Stimulated activated naive CD8-positive, alpha-beta T cell treated with anti-CD3 and anti-CD28 coated beads, Interleukin-15, Interleukin-2, amounts not matched to agents 100 ng/mL and 50 ng/mL, for 24 hours (primary cell): Measurements from ENCODE around the gene BGN.

Source experiments
- H3K27ac Mint-ChIP-seq: one replicate; pipeline ENCODE4 v1.8.0; 2021; ENCODE audit warnings: mild to moderate bottlenecking, mixed read lengths
- H3K27me3 Mint-ChIP-seq: one replicate; pipeline ENCODE4 v1.8.0; 2021; ENCODE audit warnings: mixed read lengths
- H3K36me3 Mint-ChIP-seq: one replicate; pipeline ENCODE4 v1.8.0; 2021; ENCODE audit warnings: low read depth, mixed read lengths
- H3K4me1 Mint-ChIP-seq: one replicate; pipeline ENCODE4 v1.8.0; 2021; ENCODE audit warnings: low read depth, mixed read lengths
- H3K4me3 Mint-ChIP-seq: one replicate; pipeline ENCODE4 v1.8.0; 2021; ENCODE audit warnings: mild to moderate bottlenecking, mixed read lengths
- H3K9me3 Mint-ChIP-seq: one replicate; pipeline ENCODE4 v1.8.0; 2021; ENCODE audit warnings: mixed read lengths

BGN gene

GRCh38 chrX:153486171-153486570, 8.6 kb upstream of the BGN start:
- H3K27ac Mint-ChIP-seq: no peak overlapping the region
- H3K4me1 Mint-ChIP-seq: no peaks in the 10 kb centered on the region
- H3K36me3 Mint-ChIP-seq: no peaks in the 10 kb centered on the region
- no peaks in the 10 kb centered on the region for H3K27me3 Mint-ChIP-seq
- H3K4me3 Mint-ChIP-seq: no peak overlapping the region
- H3K9me3 Mint-ChIP-seq: no peaks in the 10 kb centered on the region

- Mint-ChIP-seq H3K27me3 (no peaks in the 10 kb centered on the region), H3K27ac (no peak overlapping the region), H3K4me3 (no peak overlapping the region), H3K9me3 (no peaks in the 10 kb centered on the region), H3K36me3 (no peaks in the 10 kb centered on the region), H3K4me1 (no peaks in the 10 kb centered on the region)
Measured at GRCh38 chrX:153487590-153488071, 7.1 kb upstream of the BGN start.

- no peaks in the 10 kb centered on the region for H3K27me3 Mint-ChIP-seq
- no peak overlapping the region for H3K4me3 Mint-ChIP-seq
- H3K4me1 Mint-ChIP-seq: no peaks in the 10 kb centered on the region
- no peak overlapping the region for H3K27ac Mint-ChIP-seq
- no peaks in the 10 kb centered on the region for H3K9me3 Mint-ChIP-seq
- H3K36me3 Mint-ChIP-seq: no peaks in the 10 kb centered on the region
Measured at GRCh38 chrX:153488231-153488914, 6.4 kb upstream of the BGN start.

DNA sequence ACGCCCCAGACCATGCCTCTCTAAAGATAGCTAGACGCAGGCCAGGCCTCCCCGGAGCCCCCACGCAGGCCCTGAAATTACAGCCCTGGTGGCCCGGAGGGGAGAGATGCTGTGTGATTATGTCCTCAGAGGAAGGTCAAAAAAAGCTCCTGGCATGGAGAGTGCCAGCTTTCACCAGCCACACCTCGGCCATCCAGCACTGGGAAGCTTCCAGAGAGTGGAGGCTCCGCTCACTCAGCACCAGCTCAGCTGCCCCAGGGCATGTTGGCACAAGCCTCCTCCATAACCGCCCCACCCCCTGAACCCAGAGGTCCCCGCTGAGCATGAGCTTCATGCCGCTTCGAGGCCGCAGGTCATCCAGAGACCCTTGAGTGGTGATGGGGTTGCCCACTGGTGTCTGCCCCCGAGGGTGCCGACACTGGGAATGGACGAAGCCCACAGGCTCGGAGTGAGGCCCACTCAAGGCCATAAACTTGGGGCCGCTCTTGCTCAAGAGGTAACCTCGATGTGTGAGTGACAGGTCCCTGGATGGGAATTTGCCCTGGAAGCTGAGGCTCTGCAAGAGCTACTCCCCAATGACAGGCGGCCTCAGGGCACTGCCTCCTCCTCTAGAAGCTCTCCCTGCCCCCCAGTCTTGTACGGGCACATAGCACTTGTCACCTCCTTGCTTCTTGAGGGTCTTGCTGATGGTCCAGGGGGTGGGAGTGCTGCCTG, 4.4 kb upstream of the BGN start:
- Mint-ChIP-seq H3K9me3 (no peaks in the 10 kb centered on the region), H3K4me3 (no peak overlapping the region), H3K4me1 (no peaks in the 10 kb centered on the region), H3K27ac (no peak overlapping the region), H3K27me3 (no peaks in the 10 kb centered on the region), H3K36me3 (no peaks in the 10 kb centered on the region)

GRCh38 chrX:153491351-153491914, 3.3 kb upstream of the BGN start:
- H3K4me1 Mint-ChIP-seq: no peaks in the 10 kb centered on the region
- no peaks in the 10 kb centered on the region for H3K9me3 Mint-ChIP-seq
- H3K36me3 Mint-ChIP-seq: no peaks in the 10 kb centered on the region
- H3K27me3 Mint-ChIP-seq: no peaks in the 10 kb centered on the region
- no peak overlapping the region for H3K4me3 Mint-ChIP-seq
- H3K27ac Mint-ChIP-seq: no peak overlapping the region

DNA sequence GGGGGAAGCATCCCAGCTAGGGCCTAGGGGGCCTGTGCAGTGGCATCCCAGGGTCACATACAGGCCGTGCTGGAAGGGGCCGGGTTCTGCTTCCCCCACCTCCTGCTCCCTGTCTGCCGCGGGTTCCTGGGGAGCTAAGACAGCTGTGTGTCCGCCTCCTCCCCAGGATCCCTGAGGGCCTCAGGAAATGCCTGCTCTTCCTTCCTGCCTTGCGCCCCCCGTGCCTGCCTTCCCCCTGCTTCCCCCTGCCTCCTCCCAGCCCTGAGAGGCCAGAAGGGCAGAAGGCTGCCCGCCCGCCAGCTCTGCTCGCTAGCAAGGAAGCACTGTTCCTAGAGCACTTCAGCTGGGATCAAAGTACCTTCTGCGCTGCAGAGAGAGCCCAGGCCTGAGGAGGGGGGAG, 2.9 kb upstream of the BGN start:
- Mint-ChIP-seq H3K27ac (no peak overlapping the region), H3K36me3 (no peaks in the 10 kb centered on the region), H3K27me3 (no peaks in the 10 kb centered on the region), H3K9me3 (no peaks in the 10 kb centered on the region), H3K4me1 (no peaks in the 10 kb centered on the region), H3K4me3 (no peak overlapping the region)

- no peak overlapping the region for H3K4me3 Mint-ChIP-seq
- H3K36me3 Mint-ChIP-seq: no peaks in the 10 kb centered on the region
- H3K9me3 Mint-ChIP-seq: no peaks in the 10 kb centered on the region
Measured at GRCh38 chrX:153492543-153492942, 2.2 kb upstream of the BGN start.

GRCh38 chrX:153493085-153493484, 1.7 kb upstream of the BGN start:
- no peaks in the 10 kb centered on the region for H3K27me3 Mint-ChIP-seq
- no peak overlapping the region for H3K27ac Mint-ChIP-seq
- no peak overlapping the region for H3K4me3 Mint-ChIP-seq

More at GRCh38 chrX:153492543-153492942, 2.2 kb upstream of the BGN start:
- Mint-ChIP-seq H3K4me1 (no peaks in the 10 kb centered on the region), H3K27me3 (no peaks in the 10 kb centered on the region), H3K27ac (no peak overlapping the region)

DNA sequence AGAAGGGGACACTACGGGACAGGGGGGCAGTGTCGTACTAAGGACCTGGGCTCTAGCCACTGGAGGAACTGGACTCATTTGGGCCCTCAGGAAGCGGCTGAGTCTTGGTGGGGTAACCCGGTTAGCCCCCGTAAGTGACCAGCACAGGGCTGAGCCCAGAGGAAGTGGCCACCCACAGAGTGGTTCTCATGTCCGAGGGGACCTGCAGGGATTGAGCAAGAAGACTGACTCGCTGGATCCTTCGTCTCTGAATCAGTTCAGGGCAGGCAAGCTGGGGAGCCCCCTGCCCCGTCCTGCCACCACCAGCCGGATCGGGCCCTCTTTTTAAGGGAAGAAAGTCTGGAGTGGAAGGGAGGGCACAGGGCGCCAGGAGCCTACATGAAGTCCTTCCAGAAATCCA, 719 bp upstream of the BGN start:
- H3K27me3 Mint-ChIP-seq: no peaks in the 10 kb centered on the region
- H3K4me1 Mint-ChIP-seq: no peaks in the 10 kb centered on the region
- H3K9me3 Mint-ChIP-seq: no peaks in the 10 kb centered on the region
- no peak overlapping the region for H3K27ac Mint-ChIP-seq
- H3K36me3 Mint-ChIP-seq: no peaks in the 10 kb centered on the region
- no peak overlapping the region for H3K4me3 Mint-ChIP-seq

More at GRCh38 chrX:153493085-153493484, 1.7 kb upstream of the BGN start:
- H3K9me3 Mint-ChIP-seq: no peaks in the 10 kb centered on the region
- no peaks in the 10 kb centered on the region for H3K4me1 Mint-ChIP-seq
- H3K36me3 Mint-ChIP-seq: no peaks in the 10 kb centered on the region

DNA sequence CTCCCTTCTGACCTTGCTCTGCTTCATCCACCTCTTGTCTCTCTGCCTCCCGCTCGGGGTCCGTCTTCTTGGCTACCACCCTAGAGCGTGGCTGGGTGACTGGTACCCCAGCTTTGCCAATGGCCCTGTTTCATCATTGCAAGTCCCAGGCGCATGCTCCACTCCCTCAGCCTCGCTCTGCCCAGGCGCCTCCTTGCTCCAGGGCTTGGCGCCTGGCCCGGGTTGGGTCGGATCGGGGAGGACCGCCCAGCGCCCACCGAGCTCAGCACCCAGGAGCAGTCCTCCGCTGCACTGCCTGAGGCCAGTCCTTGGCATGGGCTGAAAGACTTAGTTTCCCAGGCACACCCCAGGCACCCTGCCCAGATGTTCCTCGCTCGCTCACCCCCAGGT, 577 bp downstream of the BGN start:
- H3K9me3 Mint-ChIP-seq: no peaks in the 10 kb centered on the region
- H3K36me3 Mint-ChIP-seq: no peaks in the 10 kb centered on the region
- no peaks in the 10 kb centered on the region for H3K4me1 Mint-ChIP-seq
- H3K27ac Mint-ChIP-seq: no peak overlapping the region
- no peaks in the 10 kb centered on the region for H3K27me3 Mint-ChIP-seq
- no peak overlapping the region for H3K4me3 Mint-ChIP-seq

DNA sequence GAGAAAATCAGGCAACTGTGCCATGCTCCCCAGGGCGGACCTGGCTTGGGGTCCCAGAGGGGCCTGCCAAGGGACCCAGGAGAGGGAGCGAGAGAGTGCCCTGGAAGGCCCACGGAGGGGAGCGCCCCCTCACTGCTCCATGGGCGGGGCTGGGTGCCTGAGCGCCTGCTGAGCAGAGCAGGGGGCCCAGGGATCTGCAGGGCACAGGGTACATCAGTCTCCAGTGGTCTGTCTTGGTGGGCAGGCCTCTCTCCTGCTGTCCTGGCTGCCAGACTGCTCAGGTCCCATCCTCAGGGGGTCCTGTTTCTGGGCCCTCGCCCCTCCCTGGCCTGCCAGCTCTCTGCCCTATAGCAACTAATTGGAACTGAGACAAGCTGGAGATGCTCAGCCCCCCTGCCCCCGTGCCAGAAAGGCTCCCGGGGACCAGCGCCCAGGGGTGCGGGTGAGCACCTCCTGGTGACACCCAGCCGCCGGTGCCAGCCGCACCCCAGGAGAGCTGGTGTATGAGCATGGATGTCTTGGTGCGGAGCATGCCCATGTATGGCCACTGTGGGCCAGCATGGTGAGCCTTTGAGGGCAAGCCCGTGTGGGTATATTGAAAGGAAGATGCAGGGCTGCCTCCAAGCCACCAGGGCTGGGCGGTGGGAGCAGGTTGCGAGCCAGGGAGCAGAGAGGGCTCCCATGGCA, 1.3 kb downstream of the BGN start:
- H3K36me3 Mint-ChIP-seq: no peaks in the 10 kb centered on the region
- H3K4me3 Mint-ChIP-seq: no peak overlapping the region
- no peaks in the 10 kb centered on the region for H3K27me3 Mint-ChIP-seq
- no peaks in the 10 kb centered on the region for H3K4me1 Mint-ChIP-seq
- H3K9me3 Mint-ChIP-seq: no peaks in the 10 kb centered on the region
- no peak overlapping the region for H3K27ac Mint-ChIP-seq

DNA sequence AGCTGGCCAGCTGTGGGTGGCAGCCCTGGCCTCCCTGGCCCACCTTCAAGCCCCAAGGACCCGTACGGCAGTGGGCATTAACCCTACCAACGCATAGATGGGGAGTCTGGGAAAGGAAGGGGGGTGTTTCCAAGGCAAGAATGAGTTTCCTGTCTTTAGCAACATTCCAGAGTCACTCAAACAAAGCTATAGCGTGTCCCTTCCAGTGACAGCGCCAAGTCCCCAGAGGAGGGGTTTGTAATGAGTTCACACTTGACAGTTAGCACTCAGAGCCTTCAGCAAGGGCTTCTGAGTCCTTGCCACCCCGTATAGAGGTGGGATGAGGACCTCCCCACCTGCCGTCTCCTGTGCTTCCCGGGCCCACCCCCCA, 1.8 kb downstream of the BGN start:
- no peak overlapping the region for H3K27ac Mint-ChIP-seq
- no peaks in the 10 kb centered on the region for H3K4me1 Mint-ChIP-seq
- H3K27me3 Mint-ChIP-seq: no peaks in the 10 kb centered on the region
- no peaks in the 10 kb centered on the region for H3K9me3 Mint-ChIP-seq
- H3K36me3 Mint-ChIP-seq: no peaks in the 10 kb centered on the region
- H3K4me3 Mint-ChIP-seq: no peak overlapping the region

DNA sequence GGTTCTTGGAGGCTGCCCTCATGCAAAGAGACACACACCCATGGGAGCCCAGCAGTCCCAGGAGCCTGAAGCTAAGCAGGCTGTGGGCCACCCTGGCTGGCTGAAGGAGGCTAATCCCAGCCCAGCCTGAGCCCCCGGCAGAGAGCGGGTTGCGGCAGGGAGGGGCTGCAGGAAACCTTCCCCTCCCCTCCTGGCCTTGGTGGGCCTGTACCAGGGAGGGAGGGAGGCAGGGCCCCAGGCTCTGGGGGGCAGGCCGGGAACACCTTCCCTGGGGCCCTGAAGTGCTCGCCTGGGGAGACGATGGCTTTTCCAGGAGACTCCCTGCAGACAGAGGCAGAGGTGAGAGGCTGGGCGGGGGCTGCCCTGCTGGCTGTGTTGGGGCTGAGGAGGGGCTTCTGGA, 3.7 kb downstream of the BGN start:
- no peaks in the 10 kb centered on the region for H3K27me3 Mint-ChIP-seq
- H3K4me3 Mint-ChIP-seq: no peak overlapping the region
- H3K4me1 Mint-ChIP-seq: no peaks in the 10 kb centered on the region
- H3K9me3 Mint-ChIP-seq: no peaks in the 10 kb centered on the region
- no peaks in the 10 kb centered on the region for H3K36me3 Mint-ChIP-seq
- H3K27ac Mint-ChIP-seq: no peak overlapping the region

DNA sequence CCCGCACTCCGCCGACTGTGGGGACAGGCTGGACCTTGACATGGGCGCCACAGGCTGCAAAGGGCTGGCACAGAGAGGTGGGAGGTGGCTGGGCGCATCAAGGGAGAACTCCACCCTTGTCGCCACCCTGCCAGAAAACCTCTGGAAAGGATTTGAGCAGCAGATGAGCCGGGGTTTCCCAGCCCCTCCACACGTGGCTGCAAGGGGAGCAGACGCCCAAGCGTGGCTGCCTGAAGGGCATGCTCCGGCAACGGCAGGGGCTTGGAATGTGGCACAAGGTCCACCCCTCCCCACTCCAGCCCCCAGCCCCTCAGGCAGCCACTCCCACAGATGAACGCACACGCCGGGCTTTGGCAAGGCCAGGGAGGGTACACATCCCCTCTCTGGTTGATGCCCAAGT, 4.6 kb downstream of the BGN start:
- no peaks in the 10 kb centered on the region for H3K27me3 Mint-ChIP-seq
- no peaks in the 10 kb centered on the region for H3K4me1 Mint-ChIP-seq
- H3K27ac Mint-ChIP-seq: no peak overlapping the region
- H3K9me3 Mint-ChIP-seq: no peaks in the 10 kb centered on the region
- no peaks in the 10 kb centered on the region for H3K36me3 Mint-ChIP-seq
- H3K4me3 Mint-ChIP-seq: no peak overlapping the region

DNA sequence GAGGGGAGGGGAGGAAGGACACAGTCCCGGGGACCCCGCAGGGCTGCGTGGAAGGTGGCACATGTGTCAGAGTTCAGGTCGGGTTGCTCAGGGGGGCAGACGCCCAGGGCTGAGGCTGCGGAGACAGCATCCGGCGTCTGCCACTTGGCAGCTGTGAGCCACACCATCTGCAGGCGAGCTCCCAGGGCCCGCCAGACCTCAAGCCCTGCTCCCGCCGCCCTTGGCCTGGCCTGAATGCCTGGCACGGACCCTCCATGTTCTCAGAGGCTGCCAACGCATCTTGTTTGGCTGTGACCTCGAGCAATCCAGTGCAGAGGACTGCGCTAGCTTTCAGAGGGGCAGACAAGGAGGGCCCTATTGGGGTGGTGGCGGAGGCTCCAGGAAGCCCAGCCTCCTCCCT, 5.1 kb downstream of the BGN start:
- Mint-ChIP-seq H3K4me3 (no peak overlapping the region), H3K4me1 (no peaks in the 10 kb centered on the region), H3K9me3 (no peaks in the 10 kb centered on the region), H3K27me3 (no peaks in the 10 kb centered on the region), H3K36me3 (no peaks in the 10 kb centered on the region), H3K27ac (no peak overlapping the region)
